IgD-negative memory B cell (primary cell): ENCODE results near the gene RHO. TPM values are rescaled to one million over a fixed set of nuclear protein-coding genes. Genes with fewer than 3 reads are reported as not detected.
A peak's percentile ranks its signal among the peaks of the same experiment; 100 is the strongest.
"Not testable (repeated sequence)": the region's sequence is repeated elsewhere in the genome, so short reads cannot be mapped to it uniquely, and the experiment has no call there.

ENCODE experiments used
- H3K27ac Mint-ChIP-seq, 3 donors: one replicate each; pipeline ENCODE4 v1.8.0; 2020 to 2022; ENCODE audit warnings: mild to moderate bottlenecking in 3 of 3, mixed read lengths in 3 of 3, moderate library complexity in 1 of 3
- H3K27me3 Mint-ChIP-seq: one replicate; pipeline ENCODE4 v1.8.0; 2021; ENCODE audit warnings: mixed read lengths
- H3K36me3 Mint-ChIP-seq: one replicate; pipeline ENCODE4 v1.8.0; 2020; ENCODE audit warnings: mild to moderate bottlenecking, mixed read lengths
- H3K4me1 Mint-ChIP-seq, 3 donors: one replicate each; pipeline ENCODE4 v1.8.0; 2020 to 2022; ENCODE audit warnings: mixed read lengths in 3 of 3, mild to moderate bottlenecking in 1 of 3
- H3K4me3 Mint-ChIP-seq, 4 donors: one replicate each; pipeline ENCODE4 v1.8.0; 2020 to 2022; ENCODE audit warnings: mild to moderate bottlenecking in 4 of 4, mixed read lengths in 4 of 4, moderate library complexity in 3 of 4
- H3K9me3 Mint-ChIP-seq, 3 donors: one replicate each; pipeline ENCODE4 v1.8.0; 2020 to 2021; ENCODE audit warnings: mixed read lengths in 3 of 3, mild to moderate bottlenecking in 1 of 3
- polyA plus RNA-seq: library from polyadenylated mRNA; unstranded; fragments of 300-500 nt; fragmentation: Illumina TruSeq; gene quantifications from one replicate; pipeline ENCODE4 v1.2.3, GENCODE V29; 2021

The RHO gene
- polyA plus RNA-seq, 1 donor from 2014 or later, result not detected

- Mint-ChIP-seq H3K27ac (no peak overlapping the region), H3K9me3 (no peaks in the 10 kb centered on the region)
Observed at GRCh38 chr3:129507181-129507831, 21.1 kb upstream of the RHO start.

GRCh38 chr3:129512595-129512994, 15.8 kb upstream of the RHO start:
- Mint-ChIP-seq H3K27ac (peak overlapping the region in 2 of 3 donors; percentile 53 to 85), H3K27me3 (no peaks in the 10 kb centered on the region), H3K36me3 (peaks cover 4% of the 10 kb centered on the region), H3K9me3 (no peaks in the 10 kb centered on the region), H3K4me1 (no peaks in the 10 kb centered on the region), H3K4me3 (no peak overlapping the region)

More at GRCh38 chr3:129507181-129507831, 21.1 kb upstream of the RHO start:
- H3K4me3 Mint-ChIP-seq, result no peak overlapping the region
- no peaks in the 10 kb centered on the region for H3K4me1 Mint-ChIP-seq
- H3K36me3 Mint-ChIP-seq, result no peaks in the 10 kb centered on the region
- H3K27me3 Mint-ChIP-seq, result no peaks in the 10 kb centered on the region

- H3K9me3 Mint-ChIP-seq, result no peaks in the 10 kb centered on the region
- H3K4me3 Mint-ChIP-seq, result no peak overlapping the region
- peaks cover 4% of the 10 kb centered on the region for H3K36me3 Mint-ChIP-seq
- peak overlapping the region in 1 of 3 donors; percentile 36 for H3K27ac Mint-ChIP-seq
- no peaks in the 10 kb centered on the region for H3K27me3 Mint-ChIP-seq
- no peaks in the 10 kb centered on the region for H3K4me1 Mint-ChIP-seq
Observed at GRCh38 chr3:129513705-129514104, 14.7 kb upstream of the RHO start.

GRCh38 chr3:129514110-129514509, 14.3 kb upstream of the RHO start:
- peaks cover 6% of the 10 kb centered on the region for H3K36me3 Mint-ChIP-seq
- H3K4me3 Mint-ChIP-seq, result no peak overlapping the region
- H3K27ac Mint-ChIP-seq, result no peak overlapping the region
- H3K9me3 Mint-ChIP-seq, result no peaks in the 10 kb centered on the region
- H3K27me3 Mint-ChIP-seq, result no peaks in the 10 kb centered on the region
- no peaks in the 10 kb centered on the region for H3K4me1 Mint-ChIP-seq

- Mint-ChIP-seq H3K27me3 (no peaks in the 10 kb centered on the region), H3K4me1 (no peaks in the 10 kb centered on the region), H3K27ac (no peak overlapping the region), H3K36me3 (peaks cover 7% of the 10 kb centered on the region), H3K4me3 (no peak overlapping the region), H3K9me3 (no peaks in the 10 kb centered on the region)
Observed at GRCh38 chr3:129514563-129514962, 13.9 kb upstream of the RHO start.

GRCh38 chr3:129515108-129515820, 13.2 kb upstream of the RHO start:
- not testable (repeated sequence) for H3K36me3 Mint-ChIP-seq, H3K27ac Mint-ChIP-seq, H3K9me3 Mint-ChIP-seq, H3K27me3 Mint-ChIP-seq, H3K4me1 Mint-ChIP-seq, H3K4me3 Mint-ChIP-seq

GRCh38 chr3:129515821-129516432, 12.5 kb upstream of the RHO start:
- not testable (repeated sequence) for H3K4me1 Mint-ChIP-seq, H3K27me3 Mint-ChIP-seq, H3K4me3 Mint-ChIP-seq, H3K9me3 Mint-ChIP-seq, H3K27ac Mint-ChIP-seq, H3K36me3 Mint-ChIP-seq

GRCh38 chr3:129517516-129517915, 10.9 kb upstream of the RHO start:
- H3K36me3 Mint-ChIP-seq, result peaks cover 7% of the 10 kb centered on the region
- no peak overlapping the region for H3K4me3 Mint-ChIP-seq
- no peaks in the 10 kb centered on the region for H3K27me3 Mint-ChIP-seq
- no peaks in the 10 kb centered on the region for H3K9me3 Mint-ChIP-seq
- no peaks in the 10 kb centered on the region for H3K4me1 Mint-ChIP-seq
- peak overlapping the region in 1 of 3 donors; percentile 88 for H3K27ac Mint-ChIP-seq

GRCh38 chr3:129518038-129518561, 10.3 kb upstream of the RHO start:
- peaks cover 7% of the 10 kb centered on the region for H3K36me3 Mint-ChIP-seq
- H3K27ac Mint-ChIP-seq, result no peak overlapping the region
- no peaks in the 10 kb centered on the region for H3K9me3 Mint-ChIP-seq
- no peaks in the 10 kb centered on the region for H3K27me3 Mint-ChIP-seq
- H3K4me1 Mint-ChIP-seq, result no peaks in the 10 kb centered on the region
- H3K4me3 Mint-ChIP-seq, result no peak overlapping the region

- Mint-ChIP-seq H3K27ac (no peak overlapping the region), H3K27me3 (no peaks in the 10 kb centered on the region), H3K36me3 (peaks cover 7% of the 10 kb centered on the region), H3K4me3 (no peak overlapping the region), H3K9me3 (no peaks in the 10 kb centered on the region), H3K4me1 (no peaks in the 10 kb centered on the region)
Observed at GRCh38 chr3:129518581-129518980, 9.9 kb upstream of the RHO start.

GRCh38 chr3:129519449-129519848, 9.0 kb upstream of the RHO start:
- H3K4me1 Mint-ChIP-seq, result no peaks in the 10 kb centered on the region
- H3K27me3 Mint-ChIP-seq, result no peaks in the 10 kb centered on the region
- H3K36me3 Mint-ChIP-seq, result peaks cover 7% of the 10 kb centered on the region
- H3K27ac Mint-ChIP-seq, result peak overlapping the region in 1 of 3 donors; percentile 65
- no peaks in the 10 kb centered on the region for H3K9me3 Mint-ChIP-seq
- no peak overlapping the region for H3K4me3 Mint-ChIP-seq

GRCh38 chr3:129519896-129520715, 8.3 kb upstream of the RHO start:
- Mint-ChIP-seq H3K9me3 (no peaks in the 10 kb centered on the region), H3K27me3 (no peaks in the 10 kb centered on the region), H3K4me1 (no peaks in the 10 kb centered on the region), H3K4me3 (no peak overlapping the region), H3K36me3 (peaks cover 4% of the 10 kb centered on the region), H3K27ac (peak overlapping the region in 1 of 3 donors; percentile 65)

GRCh38 chr3:129520960-129521359, 7.5 kb upstream of the RHO start:
- Mint-ChIP-seq H3K27ac (peak overlapping the region in 1 of 3 donors; percentile 29), H3K4me3 (no peak overlapping the region), H3K27me3 (no peaks in the 10 kb centered on the region), H3K36me3 (peaks cover 4% of the 10 kb centered on the region), H3K9me3 (no peaks in the 10 kb centered on the region), H3K4me1 (peaks cover 2 to 6% (median 4%) of the 10 kb centered on the region in 3 donors)

GRCh38 chr3:129521611-129522010, 6.8 kb upstream of the RHO start:
- peaks cover 7 to 10% (median 8%) of the 10 kb centered on the region in 3 donors for H3K4me1 Mint-ChIP-seq
- H3K4me3 Mint-ChIP-seq, result no peak overlapping the region
- H3K36me3 Mint-ChIP-seq, result peaks cover 4% of the 10 kb centered on the region
- no peaks in the 10 kb centered on the region for H3K9me3 Mint-ChIP-seq
- H3K27ac Mint-ChIP-seq, result peak overlapping the region in 1 of 3 donors; percentile 29
- no peaks in the 10 kb centered on the region for H3K27me3 Mint-ChIP-seq

- no peaks in the 10 kb centered on the region for H3K9me3 Mint-ChIP-seq
- H3K27me3 Mint-ChIP-seq, result no peaks in the 10 kb centered on the region
- H3K27ac Mint-ChIP-seq, result peak overlapping the region in 2 of 3 donors; percentile 39 to 60
- H3K36me3 Mint-ChIP-seq, result peaks cover 2% of the 10 kb centered on the region
- H3K4me1 Mint-ChIP-seq, result peaks cover 7 to 11% (median 10%) of the 10 kb centered on the region in 3 donors
- H3K4me3 Mint-ChIP-seq, result no peak overlapping the region
Observed at GRCh38 chr3:129522953-129523352, 5.5 kb upstream of the RHO start.
